ENCODE data around the gene VARS1.
A peak's percentile ranks its signal among the peaks of the same experiment; 100 is the strongest.
"Not testable (repeated sequence)": the region's sequence is repeated elsewhere in the genome, so short reads cannot be mapped to it uniquely, and the experiment has no call there.

The VARS1 gene

DNA sequence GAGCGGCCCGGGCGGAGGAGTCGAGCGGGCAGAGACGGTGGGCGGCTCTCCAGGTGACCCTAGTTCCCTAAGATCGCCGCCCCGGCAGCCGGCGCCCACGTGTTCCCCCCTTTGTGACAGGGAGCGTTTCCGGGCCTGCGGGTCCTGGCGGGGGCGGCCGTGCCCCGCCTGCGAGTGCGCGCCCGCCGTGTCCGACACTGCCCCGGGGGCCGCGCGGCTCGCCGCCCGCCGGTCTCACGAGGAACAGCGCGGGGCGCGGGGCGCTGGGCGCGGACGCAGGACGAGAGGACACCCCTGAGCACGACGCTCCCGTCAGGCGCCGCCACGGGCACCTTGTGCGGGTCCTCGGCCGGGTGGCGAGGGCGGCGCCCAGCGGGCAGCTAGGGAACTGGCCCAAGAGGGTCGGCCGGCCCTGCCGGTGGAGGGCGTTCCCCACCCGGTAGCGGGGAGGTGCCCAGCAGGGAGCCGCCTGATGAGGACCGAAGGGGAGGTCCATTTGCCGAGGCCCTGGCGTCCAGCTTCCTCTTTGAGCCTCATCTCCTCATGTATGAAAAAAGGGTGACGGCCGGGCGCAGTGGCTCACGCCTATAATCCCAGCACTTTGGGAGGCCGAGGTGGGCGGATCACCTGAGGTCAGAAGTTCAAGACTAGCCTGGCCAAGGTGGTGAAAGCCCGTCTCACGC, at the start of gene VARS1:
VARS1 (minus strand) TSS at position 137 of the 683 bp plus-strand sequence. CDS start 535 bp downstream, outside the sequence.
- ATAC-seq (replicated peaks), result peak; percentile 90 to 92
- Mint-ChIP-seq H3K27ac (peak within 1 kb of the TSS; percentile 98), H3K4me3 (peak within 1 kb of the TSS; percentile 85 to 95), H3K36me3 (peaks cover 21 to 33% of the 10 kb centered on the region in 2 donors), H3K9me3 (no peaks in the 10 kb centered on the region), H3K27me3 (no peaks in the 10 kb centered on the region), H3K4me1 (peaks cover 31 to 57% of the 10 kb centered on the region in 2 donors)
- DNase-seq, result peak; percentile 90

DNA sequence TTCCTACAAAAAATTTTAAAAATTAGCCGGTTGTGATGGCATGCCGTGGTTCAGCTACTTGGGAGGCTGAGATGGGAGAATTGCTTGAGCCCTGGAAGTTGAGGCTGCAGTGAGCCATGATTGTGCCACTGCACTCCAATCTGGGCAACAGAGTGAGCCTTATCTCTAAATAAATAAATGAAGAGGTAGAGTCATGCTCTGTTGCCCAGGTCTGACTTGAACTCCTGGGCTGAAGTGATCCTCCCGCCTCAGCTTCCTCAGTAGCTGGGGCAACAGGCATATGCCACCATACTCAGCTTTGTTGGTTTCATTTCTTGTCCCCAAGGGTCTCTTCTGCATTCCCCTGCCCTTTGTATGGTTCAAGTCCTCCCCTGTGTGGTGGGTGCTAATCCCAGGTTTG, 49.0 kb upstream of the VARS1 start:
- DNase-seq, result no peak
- Mint-ChIP-seq H3K27ac (no peak overlapping the region), H3K27me3 (no peaks in the 10 kb centered on the region), H3K9me3 (no peaks in the 10 kb centered on the region), H3K36me3 (peaks cover 10 to 27% of the 10 kb centered on the region in 2 donors), H3K4me3 (no peak overlapping the region), H3K4me1 (peaks cover 4 to 5% of the 10 kb centered on the region in 2 donors)
- ATAC-seq (replicated peaks), result peak in 1 of 2 donors; percentile 21

DNA sequence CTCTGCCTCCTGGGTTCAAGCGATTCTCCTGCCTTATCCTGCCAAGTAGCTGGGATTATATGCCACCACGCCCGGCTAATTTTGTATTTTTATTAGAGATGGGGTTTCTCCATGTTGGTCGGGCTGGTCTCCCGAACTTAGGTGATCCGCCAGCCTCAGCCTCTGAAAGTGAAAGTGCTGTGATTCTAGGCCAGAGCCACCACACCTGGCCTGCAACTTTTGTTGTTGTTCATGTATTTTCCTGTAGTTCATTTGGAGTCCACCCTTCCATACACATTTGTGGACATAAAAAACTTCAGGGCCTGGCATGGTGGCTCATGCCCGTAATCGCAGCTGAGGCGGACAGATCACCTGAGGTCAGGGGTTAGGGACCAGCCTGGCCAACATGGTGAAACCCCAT, 46.5 kb upstream of the VARS1 start:
- ATAC-seq (replicated peaks) (peak in 1 of 2 donors; percentile 25), DNase-seq (no peak)
- H3K9me3 Mint-ChIP-seq, result no peaks in the 10 kb centered on the region
- peaks cover 13 to 21% of the 10 kb centered on the region in 2 donors for H3K4me1 Mint-ChIP-seq
- peak overlapping the region in 1 of 2 donors; percentile 28 for H3K4me3 Mint-ChIP-seq
- no peaks in the 10 kb centered on the region for H3K27me3 Mint-ChIP-seq
- H3K27ac Mint-ChIP-seq, result peak overlapping the region; percentile 42
- H3K36me3 Mint-ChIP-seq, result peaks cover 29 to 42% of the 10 kb centered on the region in 2 donors

DNA sequence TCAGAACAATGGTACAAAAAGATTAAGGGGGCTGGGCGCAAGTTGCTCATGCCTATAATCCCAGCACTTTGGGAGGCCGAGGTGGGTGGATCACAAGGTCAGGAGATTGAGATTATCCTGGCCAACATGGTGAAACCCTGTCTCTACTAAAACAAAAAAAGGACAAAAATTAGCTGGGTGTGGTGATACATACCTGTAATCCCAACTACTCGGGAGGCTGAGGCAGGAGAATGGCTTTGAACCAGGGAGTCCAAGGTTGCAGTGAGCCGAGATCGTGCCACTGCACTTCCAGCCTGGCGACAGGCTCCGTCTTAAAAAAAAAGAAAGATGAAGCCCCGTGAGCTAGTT, 44.2 kb upstream of the VARS1 start:
- Mint-ChIP-seq H3K27ac (peak overlapping the region; percentile 42), H3K36me3 (peaks cover 49 to 55% of the 10 kb centered on the region in 2 donors), H3K4me1 (peaks cover 23 to 37% of the 10 kb centered on the region in 2 donors)
- H3K27me3 Mint-ChIP-seq; ATAC-seq (replicated peaks); H3K9me3 Mint-ChIP-seq; DNase-seq; H3K4me3 Mint-ChIP-seq: not testable (repeated sequence)

DNA sequence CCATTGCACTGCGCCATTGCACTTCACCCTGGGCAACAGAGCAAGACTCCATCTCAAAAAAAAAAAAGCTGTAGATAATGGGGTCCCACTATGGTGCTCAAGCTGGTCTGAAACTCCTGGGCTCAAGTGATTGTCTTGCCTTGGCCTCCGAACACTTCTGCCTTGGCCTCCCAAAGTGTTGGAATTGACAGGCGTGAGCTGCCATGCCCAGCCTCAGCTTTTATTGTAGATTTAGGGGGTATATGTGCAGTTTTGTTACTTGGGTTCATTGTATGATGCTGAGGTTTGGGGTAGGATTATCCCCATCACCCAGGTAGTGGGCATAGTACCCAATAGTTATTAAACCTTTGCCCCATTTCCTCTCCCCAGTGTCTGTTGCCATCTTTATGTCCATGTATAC, 43.4 kb upstream of the VARS1 start:
- peaks cover 50 to 57% of the 10 kb centered on the region in 2 donors for H3K36me3 Mint-ChIP-seq
- DNase-seq (no peak), ATAC-seq (replicated peaks) (no peak)
- H3K4me1 Mint-ChIP-seq, result peaks cover 26 to 40% of the 10 kb centered on the region in 2 donors
- peak overlapping the region; percentile 44 for H3K27ac Mint-ChIP-seq
- H3K4me3 Mint-ChIP-seq, result peak overlapping the region; percentile 21 to 98
- H3K9me3 Mint-ChIP-seq, result no peaks in the 10 kb centered on the region
- no peaks in the 10 kb centered on the region for H3K27me3 Mint-ChIP-seq

DNA sequence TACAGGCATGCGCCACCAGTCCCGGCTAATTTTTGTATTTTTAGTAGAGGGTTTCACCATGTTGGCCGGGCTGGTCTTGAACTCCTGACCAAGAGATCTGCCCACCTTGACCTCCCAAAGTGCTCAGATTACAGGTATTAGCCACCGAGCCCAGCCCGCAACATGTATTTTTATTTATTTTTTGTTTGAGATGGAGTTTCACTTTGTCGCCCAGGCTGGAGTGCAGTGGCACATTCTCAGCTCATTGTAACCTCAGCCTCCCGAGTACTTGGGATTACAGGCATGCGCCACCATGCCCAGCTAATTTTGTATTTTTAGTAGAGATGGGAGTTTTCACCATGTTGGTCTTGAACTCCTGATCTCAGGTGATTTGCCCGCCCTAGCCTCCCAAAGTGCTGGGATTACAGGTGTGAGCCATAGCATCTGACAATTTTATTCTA, 42.6 kb upstream of the VARS1 start:
- Mint-ChIP-seq H3K36me3 (peaks cover 50 to 57% of the 10 kb centered on the region in 2 donors), H3K4me3 (peak overlapping the region; percentile 98 to 100), H3K4me1 (peaks cover 28 to 42% of the 10 kb centered on the region in 2 donors)
- not testable (repeated sequence) for DNase-seq; H3K9me3 Mint-ChIP-seq; H3K27me3 Mint-ChIP-seq; ATAC-seq (replicated peaks); H3K27ac Mint-ChIP-seq

DNA sequence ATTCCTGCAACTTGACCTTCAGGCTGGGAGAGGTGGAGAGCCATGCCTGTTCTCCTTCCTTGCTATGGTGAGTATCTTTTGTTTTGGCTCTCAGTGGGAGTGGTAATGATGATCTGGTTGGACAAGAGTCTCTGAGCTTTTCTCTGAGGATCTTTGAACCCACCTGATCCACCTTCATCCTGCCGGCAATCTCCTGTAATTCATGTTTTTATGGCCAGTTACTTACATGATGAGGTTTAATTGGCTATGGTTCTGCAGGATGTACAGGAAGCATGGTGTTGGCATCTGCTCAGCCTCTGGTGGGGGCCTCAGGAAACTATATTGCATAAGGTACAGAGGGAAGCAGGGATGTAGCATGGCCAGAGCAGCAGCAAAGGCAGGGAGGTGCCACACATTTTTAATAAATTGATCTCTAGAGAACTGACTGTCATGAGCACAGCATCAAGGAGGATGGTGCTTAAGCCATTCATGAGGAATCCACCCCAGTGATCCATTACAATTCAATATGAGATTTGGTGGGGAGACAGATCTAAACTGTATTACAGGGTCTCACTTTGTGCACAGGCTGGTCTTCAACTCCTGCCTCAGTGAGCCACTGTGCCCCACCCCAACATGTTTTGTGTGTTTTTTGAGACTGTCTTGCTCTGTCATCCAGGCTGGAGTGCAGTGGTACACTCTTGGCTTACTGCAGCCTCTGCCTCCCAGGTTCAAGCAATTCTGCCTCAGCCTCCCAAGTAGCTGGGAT, 42.0 kb upstream of the VARS1 start:
- Mint-ChIP-seq H3K4me3 (peak overlapping the region; percentile 98 to 100), H3K4me1 (peaks cover 28 to 47% of the 10 kb centered on the region in 2 donors), H3K36me3 (peaks cover 50 to 57% of the 10 kb centered on the region in 2 donors), H3K27me3 (no peaks in the 10 kb centered on the region), H3K9me3 (no peaks in the 10 kb centered on the region), H3K27ac (peak overlapping the region; percentile 98)
- DNase-seq (no peak), ATAC-seq (replicated peaks) (no peak)

DNA sequence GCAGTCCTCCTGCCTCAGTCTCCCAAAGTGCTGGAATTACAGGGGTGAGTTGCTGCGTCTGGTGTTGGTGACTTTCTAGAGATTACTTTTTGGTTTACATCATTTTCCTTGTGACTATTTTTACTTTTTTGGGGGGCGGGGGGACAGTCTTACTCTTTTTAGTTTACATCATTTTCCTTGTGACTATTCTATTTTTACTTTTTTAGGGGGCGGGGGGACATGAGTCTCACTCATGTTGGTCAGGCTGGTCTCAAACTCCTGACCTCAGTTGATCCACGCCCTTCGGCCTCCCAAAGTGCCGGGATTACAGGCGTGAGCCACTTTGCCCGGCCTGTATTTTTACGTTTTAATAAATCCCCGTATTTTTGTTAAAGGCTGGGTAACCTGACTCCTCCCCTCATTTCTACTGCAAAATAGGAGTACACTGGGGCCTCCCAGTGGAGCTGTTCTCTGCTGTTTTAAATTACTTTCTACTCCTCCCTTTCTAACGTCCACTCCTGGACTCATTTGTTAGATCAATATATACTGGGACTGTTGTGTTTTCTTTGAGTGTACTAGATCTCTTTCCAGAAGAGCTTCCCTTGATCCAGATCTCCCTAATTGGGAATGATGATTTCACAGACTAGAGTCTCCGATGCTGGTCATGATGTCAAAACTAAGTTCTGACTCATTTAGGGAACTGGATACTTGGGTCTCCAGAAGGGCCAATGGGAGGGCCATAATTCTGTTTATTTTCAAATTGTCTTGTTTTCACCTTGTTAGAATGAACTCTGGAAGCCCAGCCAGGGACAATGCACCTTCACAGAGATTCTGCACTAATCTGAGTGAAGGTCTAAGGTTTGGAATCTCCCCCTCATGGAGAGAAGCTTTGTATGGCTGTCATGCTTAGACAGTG, 41.2 kb upstream of the VARS1 start:
- ATAC-seq (replicated peaks), result no peak
- H3K4me1 Mint-ChIP-seq, result peaks cover 28 to 47% of the 10 kb centered on the region in 2 donors
- H3K9me3 Mint-ChIP-seq, result no peaks in the 10 kb centered on the region

DNA sequence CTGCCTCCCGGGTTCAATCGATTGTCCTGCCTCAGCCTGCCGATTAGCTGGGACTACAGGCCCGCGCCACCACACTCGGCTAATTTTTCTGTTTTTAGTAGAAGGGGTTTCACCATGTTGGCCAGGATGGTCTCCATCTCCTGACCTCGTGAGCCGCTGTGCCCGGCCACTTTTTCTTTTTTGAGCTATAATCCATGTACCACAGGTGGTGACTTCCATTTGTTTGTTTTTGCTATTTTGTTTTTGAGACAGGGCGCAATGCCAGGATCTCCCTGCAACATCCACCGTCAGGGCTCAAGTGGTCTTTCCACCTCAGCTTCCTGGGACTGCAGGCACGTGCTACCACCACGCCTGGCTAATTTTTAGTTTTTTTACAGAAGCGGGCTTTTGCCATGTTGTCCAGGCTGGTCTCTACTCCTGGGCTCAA, 40.5 kb upstream of the VARS1 start:
- peak overlapping the region; percentile 98 to 100 for H3K4me3 Mint-ChIP-seq
- peak overlapping the region; percentile 98 for H3K27ac Mint-ChIP-seq
- peaks cover 28 to 47% of the 10 kb centered on the region in 2 donors for H3K4me1 Mint-ChIP-seq
- no peaks in the 10 kb centered on the region for H3K27me3 Mint-ChIP-seq
- peaks cover 48 to 53% of the 10 kb centered on the region in 2 donors for H3K36me3 Mint-ChIP-seq
- no peaks in the 10 kb centered on the region for H3K9me3 Mint-ChIP-seq
- no peak for ATAC-seq (replicated peaks)
- DNase-seq, result no peak

More for the DNA sequence above, 41.2 kb upstream of the VARS1 start:
- Mint-ChIP-seq H3K36me3 (peaks cover 50 to 57% of the 10 kb centered on the region in 2 donors), H3K27ac (peak overlapping the region; percentile 98), H3K27me3 (no peaks in the 10 kb centered on the region), H3K4me3 (peak overlapping the region; percentile 98 to 100)
- DNase-seq, result no peak

DNA sequence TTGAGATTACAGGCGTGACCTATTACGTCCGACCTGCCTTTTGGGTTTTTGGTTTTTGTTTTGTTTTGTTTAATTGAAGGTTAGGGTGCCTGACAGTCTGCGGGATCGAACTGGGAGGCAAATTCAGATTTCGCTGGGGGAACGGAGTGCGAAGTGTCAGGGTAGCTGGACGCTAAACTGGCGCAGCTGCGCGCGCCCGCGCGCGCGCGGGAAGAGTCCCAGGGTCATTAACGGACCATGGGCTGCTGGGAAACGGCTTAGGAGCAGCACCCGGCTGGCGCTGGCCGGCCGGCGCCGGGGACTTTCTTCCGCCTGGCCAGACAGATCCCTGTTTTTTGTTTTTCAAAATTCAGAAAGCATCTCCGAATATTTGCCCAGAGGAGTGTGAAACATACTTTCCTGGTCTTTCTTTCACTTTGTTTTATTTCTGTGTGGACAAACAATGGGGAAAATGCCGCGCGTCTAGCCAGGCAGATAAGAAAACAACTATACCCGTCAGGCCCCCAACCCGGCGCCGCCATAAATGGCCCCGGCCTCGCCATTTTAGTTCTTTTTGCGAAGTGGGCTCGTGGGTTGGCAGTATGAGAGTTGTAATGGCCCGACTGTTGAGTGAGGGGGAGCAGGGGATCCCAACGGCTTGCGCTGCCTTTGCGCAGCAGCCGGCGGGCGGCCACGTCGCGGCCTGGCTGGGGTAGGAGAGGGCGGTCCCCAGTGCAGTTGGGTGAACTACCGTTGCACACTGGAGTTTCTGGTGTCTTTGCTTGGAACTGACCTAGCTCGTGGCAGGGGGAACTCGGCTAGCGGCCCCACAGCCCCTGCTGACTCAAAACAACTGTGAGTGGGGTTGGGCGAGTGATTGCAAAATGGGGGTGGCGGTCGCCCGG, 39.1 kb upstream of the VARS1 start:
- H3K4me1 Mint-ChIP-seq, result peaks cover 33 to 62% of the 10 kb centered on the region in 2 donors
- H3K27me3 Mint-ChIP-seq, result no peaks in the 10 kb centered on the region
- H3K9me3 Mint-ChIP-seq, result no peaks in the 10 kb centered on the region
- H3K27ac Mint-ChIP-seq, result peak overlapping the region; percentile 98
- DNase-seq (peak; percentile 75), ATAC-seq (replicated peaks) (peak; percentile 70 to 71)
- peaks cover 39 to 43% of the 10 kb centered on the region in 2 donors for H3K36me3 Mint-ChIP-seq
- H3K4me3 Mint-ChIP-seq, result peak overlapping the region; percentile 98 to 100

DNA sequence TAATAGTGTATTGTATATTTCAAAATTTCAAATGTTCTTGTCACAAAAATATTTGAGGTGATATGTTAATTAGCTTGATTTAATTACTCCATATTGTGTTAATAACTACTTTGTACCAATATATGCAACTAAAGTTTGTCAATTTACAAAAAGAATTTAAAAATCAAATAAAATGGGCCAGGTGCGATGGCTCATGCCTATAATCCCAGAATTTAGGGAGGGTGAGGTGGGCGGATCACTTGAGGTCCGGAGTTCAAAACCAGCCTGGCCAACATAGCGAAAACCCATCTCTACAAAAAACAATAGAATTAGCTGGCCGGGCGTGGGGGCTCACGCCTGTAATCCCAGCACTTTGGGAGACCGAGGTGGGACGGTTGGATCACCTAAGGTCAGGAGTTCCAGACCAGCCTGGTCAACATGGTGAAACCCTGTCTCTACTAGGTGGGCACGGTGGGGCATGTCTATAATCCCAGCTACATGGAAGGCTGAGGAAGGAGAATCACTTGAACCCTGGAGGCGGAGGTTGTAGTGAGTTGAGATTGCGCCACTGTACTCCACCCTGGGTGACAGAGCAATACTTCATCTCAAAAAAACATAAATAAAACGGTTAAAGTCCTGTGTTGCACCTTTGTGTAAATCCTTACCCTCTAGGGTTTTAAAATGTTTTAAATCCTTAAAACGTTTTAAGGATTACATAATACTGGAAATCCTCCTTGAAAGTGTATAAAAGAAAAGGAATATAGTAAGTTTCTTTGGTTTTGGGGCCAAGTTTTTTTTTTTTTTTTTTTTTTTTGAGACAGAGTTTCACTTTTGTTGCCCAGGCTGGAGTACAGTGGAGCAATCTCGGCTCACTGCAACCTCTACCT, 36.0 kb upstream of the VARS1 start:
- peaks cover 18 to 19% of the 10 kb centered on the region in 2 donors for H3K36me3 Mint-ChIP-seq
- peak overlapping the region; percentile 47 for H3K27ac Mint-ChIP-seq
- ATAC-seq (replicated peaks) (no peak), DNase-seq (no peak)
- H3K27me3 Mint-ChIP-seq, result no peaks in the 10 kb centered on the region
- peak overlapping the region in 1 of 2 donors; percentile 90 for H3K4me3 Mint-ChIP-seq
- no peaks in the 10 kb centered on the region for H3K9me3 Mint-ChIP-seq
- peaks cover 22 to 50% of the 10 kb centered on the region in 2 donors for H3K4me1 Mint-ChIP-seq

DNA sequence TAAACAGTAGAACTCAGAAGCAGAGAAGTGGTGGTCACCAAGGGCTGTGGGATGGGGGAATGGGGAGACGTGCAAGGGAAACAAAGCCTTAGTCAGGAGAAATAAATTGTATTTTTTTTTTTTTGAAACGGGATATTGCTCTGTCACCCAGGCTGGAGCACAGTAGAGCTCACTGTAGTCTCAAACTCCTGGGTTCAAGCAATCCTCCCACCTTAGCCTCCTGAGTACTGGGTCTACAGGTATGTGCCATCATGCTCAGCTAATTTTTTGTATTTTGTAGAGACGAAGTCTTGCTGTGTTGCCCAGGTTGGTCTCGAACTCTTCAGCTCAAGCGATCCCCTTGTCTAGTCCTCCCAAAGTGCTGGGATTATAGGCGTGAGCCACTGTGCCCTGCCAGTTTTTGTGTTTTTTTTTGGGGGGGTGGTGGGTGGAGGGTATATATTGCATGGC, 35.4 kb upstream of the VARS1 start:
- H3K4me1 Mint-ChIP-seq, result peaks cover 18 to 48% of the 10 kb centered on the region in 2 donors
- peaks cover 11 to 12% of the 10 kb centered on the region in 2 donors for H3K36me3 Mint-ChIP-seq
- ATAC-seq (replicated peaks) (no peak), DNase-seq (no peak)
- H3K27me3 Mint-ChIP-seq, result no peaks in the 10 kb centered on the region
- H3K27ac Mint-ChIP-seq, result peak overlapping the region; percentile 86
- no peaks in the 10 kb centered on the region for H3K9me3 Mint-ChIP-seq
- H3K4me3 Mint-ChIP-seq, result peak overlapping the region; percentile 88 to 90

Data from stimulated activated naive B cell treated with anti-CD40 and anti-IgM and Interleukin-4, amounts not matched to agents 10 μg/mL and 1 μg/mL and 100 μg/mL, for 72 hours (primary cell).